HG03439 (cell line): ENCODE data around the gene KCNMB3.

Experiments
- ATAC-seq: cut with Tn5 transposase; IDR thresholded peaks from one replicate; pipeline ENCODE4 v1.9.1; 2021; ENCODE audit warnings: mild to moderate bottlenecking, moderate library complexity; ENCODE audit not compliant: unreplicated experiment

The KCNMB3 gene

DNA sequence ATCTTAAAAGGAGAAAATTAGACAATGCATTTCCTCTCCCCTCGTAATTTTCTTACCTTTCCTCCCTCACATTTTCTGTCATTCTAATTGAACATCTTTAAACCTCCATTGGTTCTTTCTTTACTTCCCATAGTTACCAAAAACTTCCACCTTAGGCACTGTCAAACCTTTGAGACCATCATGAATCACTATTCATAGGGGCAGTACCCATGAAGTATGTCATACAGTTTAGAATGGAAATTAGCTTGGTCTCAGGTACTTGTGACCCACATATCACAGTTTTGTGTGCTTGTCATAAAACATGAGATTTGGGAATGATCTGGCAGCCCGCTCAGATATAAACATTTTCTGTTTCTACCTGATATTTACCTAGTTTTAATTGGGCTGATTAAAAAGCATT lies 50.1 kb downstream of the KCNMB3 start:
- no peak for ATAC-seq

DNA sequence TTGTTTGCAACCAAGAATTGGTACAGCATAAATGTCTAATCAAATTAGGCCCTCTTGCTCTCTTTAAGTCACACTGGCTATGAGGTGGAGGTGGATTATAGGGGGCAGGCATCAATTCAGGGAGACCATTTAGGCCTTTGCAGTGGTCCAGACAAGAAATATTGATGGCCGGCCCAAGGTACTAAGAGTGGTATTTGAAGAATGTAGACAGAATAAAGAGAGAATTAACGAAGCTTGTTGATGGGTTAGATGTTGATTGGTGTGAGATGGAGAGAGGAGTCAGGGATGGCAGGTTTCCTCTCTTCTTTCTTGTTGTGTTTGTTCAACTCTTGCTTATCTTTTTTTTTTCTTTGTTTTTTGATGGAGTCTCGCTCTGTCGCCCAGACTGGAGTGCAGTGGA lies 54.2 kb downstream of the KCNMB3 start:
- no peak for ATAC-seq

DNA sequence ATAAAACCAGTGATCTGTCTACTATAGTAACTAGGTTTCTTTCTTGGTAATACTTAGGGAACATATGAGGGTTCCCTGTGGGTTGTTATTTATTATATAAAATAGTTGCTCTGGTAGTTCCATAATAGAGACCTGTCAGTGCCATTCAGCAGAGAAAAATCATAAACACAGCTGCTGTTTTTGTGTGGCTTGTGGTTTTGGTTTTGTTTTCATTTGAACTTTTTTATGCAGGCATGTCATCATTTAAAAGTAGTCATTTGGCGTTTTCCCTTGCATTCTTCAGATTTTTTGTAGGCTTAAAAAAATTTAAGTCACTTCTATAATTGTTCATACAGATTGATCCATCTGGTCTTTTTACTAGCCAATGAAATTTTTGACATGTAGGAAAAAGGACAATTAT lies 54.8 kb downstream of the KCNMB3 start:
- ATAC-seq, result peak; percentile 82

DNA sequence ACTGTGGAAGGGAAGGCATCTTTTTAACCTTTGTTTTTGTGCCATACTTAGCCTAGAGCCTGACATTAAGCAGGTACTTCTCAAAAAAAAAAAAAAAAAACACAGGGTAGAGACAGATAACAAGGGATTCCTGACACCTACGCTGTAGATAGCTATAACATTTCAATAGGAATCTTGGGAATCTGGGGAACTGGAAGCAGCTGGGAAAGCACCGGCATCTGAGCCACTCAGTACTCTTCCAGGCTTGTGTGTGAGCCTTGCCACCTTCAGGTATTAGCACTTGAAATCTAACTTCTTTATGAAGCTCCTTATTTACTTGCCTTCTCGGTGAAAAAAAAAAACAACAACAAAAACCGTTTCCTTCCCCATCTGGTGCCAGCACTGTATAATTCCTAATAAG lies 56.0 kb downstream of the KCNMB3 start:
- no peak for ATAC-seq
